ENCODE results near the gene MDGA2. TPM values are rescaled to one million over a fixed set of nuclear protein-coding genes. Genes with fewer than 3 reads are reported as not detected.

Gene MDGA2
- total RNA-seq, 1 experiment from 2014 or later, result not detected

DNA sequence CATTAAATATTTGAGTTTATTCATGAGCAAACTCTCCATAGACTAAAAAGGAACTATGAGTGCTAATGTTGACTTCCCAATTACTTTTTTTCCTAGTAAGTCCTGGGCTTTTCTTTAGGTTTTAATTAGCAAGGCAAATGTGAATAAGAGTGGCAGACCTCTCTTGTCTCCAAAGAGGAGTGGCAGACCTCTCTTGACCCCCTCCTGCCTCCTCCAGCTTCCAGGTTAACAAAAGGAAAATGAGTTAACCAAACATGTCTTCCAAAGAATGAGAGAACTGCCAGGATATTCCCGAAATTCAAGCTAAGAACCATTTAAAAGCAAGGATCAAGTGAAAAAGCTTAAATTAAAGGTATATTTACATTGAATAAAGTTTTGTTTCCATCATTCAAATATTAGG lies 253.2 kb downstream of the MDGA2 start:
- H3K27ac ChIP-seq, result no peak overlapping the region
- H3K4me3 ChIP-seq, result no peak overlapping the region

DNA sequence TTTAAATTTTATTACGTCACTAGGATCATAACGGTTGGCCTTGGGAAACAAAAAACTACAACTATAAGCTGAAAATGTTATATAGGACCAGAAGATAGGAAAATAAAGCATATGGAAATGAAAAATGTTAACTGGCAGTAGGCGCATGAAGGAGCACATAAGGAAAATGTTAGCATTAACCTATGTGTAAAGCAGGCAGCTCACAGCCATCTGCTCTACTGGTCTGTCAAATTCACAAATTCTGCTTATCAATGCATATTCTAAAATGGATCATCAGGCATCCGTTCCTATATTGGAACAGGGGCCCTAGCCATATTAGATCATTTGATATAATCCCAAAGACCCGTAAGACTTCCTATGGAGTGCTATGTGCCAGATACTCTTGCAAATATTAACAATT lies 263.9 kb downstream of the MDGA2 start:
- Histone ChIP-seq H3K27ac (no peak overlapping the region), H3K4me1 (replicated peaks) (no peaks in the 10 kb centered on the region), H3K9me3 (replicated peaks) (no peaks in the 10 kb centered on the region)

More for the DNA sequence above, 253.2 kb downstream of the MDGA2 start:
- Histone ChIP-seq H3K36me3 (no peaks in the 10 kb centered on the region), H3K4me1 (replicated peaks) (no peaks in the 10 kb centered on the region), H3K9me3 (replicated peaks) (no peaks in the 10 kb centered on the region), H3K27me3 (replicated peaks) (no peaks in the 10 kb centered on the region)
- no peak for DNase-seq (ENCODE audit: low read depth in 1 of 2, low spot score in 2 of 2)

GRCh38 chr14:47392326-47392725 lies 283.1 kb downstream of the MDGA2 start:
- no peaks in the 10 kb centered on the region for H3K36me3 ChIP-seq
- no peaks in the 10 kb centered on the region for H3K4me1 ChIP-seq (replicated peaks)
- no peak overlapping the region for H3K4me3 ChIP-seq
- DNase-seq (ENCODE audit: low read depth in 1 of 2, low spot score in 2 of 2), result no peak
- H3K27me3 ChIP-seq (replicated peaks), result no peaks in the 10 kb centered on the region
- no peak overlapping the region for H3K27ac ChIP-seq
- H3K9me3 ChIP-seq (replicated peaks), result no peaks in the 10 kb centered on the region; the same call in 1 of the 2 replicates

More for the DNA sequence above, 263.9 kb downstream of the MDGA2 start:
- Histone ChIP-seq H3K4me3 (no peak overlapping the region), H3K27me3 (replicated peaks) (no peaks in the 10 kb centered on the region), H3K36me3 (no peaks in the 10 kb centered on the region)
- DNase-seq (ENCODE audit: low read depth in 1 of 2, low spot score in 2 of 2), result no peak

DNA sequence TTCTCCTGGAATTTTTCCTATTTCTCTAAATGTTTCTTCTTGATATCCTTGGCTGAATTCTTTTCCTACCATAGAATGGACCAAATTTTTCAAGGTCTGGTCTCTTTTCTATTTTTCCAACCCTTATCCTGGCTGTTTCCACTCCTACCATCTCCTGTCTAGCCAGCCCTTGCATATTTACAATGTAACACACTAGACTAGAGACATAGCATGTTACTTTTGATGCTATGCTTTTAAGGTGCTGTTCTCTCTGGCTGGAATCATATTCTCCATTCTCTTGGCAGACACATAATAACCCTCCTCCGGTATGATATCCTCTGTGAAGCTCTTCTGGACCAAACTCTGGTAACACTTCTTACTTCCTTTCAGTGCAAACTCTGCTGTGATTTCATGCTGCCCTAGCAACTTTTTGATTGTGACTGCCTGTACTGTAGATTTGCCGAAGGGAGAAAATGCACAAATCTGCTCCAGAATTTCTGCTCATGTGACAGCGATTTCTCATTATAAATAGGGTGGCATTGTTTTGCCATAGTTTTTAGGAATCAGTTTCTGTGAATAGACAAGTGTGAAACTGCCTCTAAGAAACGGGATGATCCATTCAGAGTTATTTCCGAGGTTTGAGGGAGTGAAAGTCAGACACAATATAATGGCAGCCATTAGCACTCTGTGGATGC lies 284.4 kb downstream of the MDGA2 start:
- H3K27me3 ChIP-seq (replicated peaks), result no peaks in the 10 kb centered on the region
- DNase-seq (ENCODE audit: low read depth in 1 of 2, low spot score in 2 of 2), result no peak
- H3K36me3 ChIP-seq, result no peaks in the 10 kb centered on the region
- no peak overlapping the region for H3K27ac ChIP-seq
- H3K4me1 ChIP-seq (replicated peaks), result no peaks in the 10 kb centered on the region
- H3K4me3 ChIP-seq, result no peak overlapping the region
- no peaks in the 10 kb centered on the region; the same call in 1 of the 2 replicates for H3K9me3 ChIP-seq (replicated peaks)

- no peaks in the 10 kb centered on the region for H3K27me3 ChIP-seq (replicated peaks)
- H3K36me3 ChIP-seq, result no peaks in the 10 kb centered on the region
- no peak for DNase-seq (ENCODE audit: low read depth in 1 of 2, low spot score in 2 of 2)
- H3K4me1 ChIP-seq (replicated peaks), result no peaks in the 10 kb centered on the region
- no peak overlapping the region for H3K27ac ChIP-seq
- H3K4me3 ChIP-seq, result no peak overlapping the region
- no peaks in the 10 kb centered on the region; the same call in 1 of the 2 replicates for H3K9me3 ChIP-seq (replicated peaks)
These were observed 285.9 kb downstream of the MDGA2 start for GRCh38 chr14:47389535-47389934.

GRCh38 chr14:47366006-47366405 lies 309.4 kb downstream of the MDGA2 start:
- Histone ChIP-seq H3K27me3 (replicated peaks) (no peaks in the 10 kb centered on the region), H3K4me1 (replicated peaks) (no peaks in the 10 kb centered on the region), H3K27ac (no peak overlapping the region), H3K36me3 (no peaks in the 10 kb centered on the region), H3K9me3 (replicated peaks) (no peaks in the 10 kb centered on the region), H3K4me3 (no peak overlapping the region)
- DNase-seq (ENCODE audit: low read depth in 1 of 2, low spot score in 2 of 2), result no peak

DNA sequence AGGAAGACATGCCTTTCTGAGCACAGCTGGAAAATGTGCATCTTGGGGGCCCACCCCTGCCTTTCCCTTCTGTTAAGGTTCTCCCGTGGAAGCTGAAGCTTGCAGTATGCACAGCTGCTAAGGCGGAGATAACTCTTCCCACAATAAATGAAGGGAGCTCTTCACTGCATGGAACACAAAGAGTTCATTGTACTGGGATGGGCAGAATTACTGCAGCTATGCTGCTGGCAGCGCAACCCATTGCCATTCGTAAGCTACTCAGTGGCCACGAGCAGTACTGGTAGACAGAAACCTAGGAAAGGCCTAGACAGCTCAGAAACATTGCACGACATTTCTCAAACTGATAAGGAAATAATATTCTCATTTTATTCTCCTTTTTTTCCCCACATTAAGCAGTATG lies 310.2 kb downstream of the MDGA2 start:
- no peak for DNase-seq (ENCODE audit: low read depth in 1 of 2, low spot score in 2 of 2)
- Histone ChIP-seq H3K4me1 (replicated peaks) (no peaks in the 10 kb centered on the region), H3K4me3 (no peak overlapping the region), H3K36me3 (no peaks in the 10 kb centered on the region), H3K27me3 (replicated peaks) (no peaks in the 10 kb centered on the region), H3K9me3 (replicated peaks) (no peaks in the 10 kb centered on the region), H3K27ac (no peak overlapping the region)

GRCh38 chr14:47353186-47353585 lies 322.2 kb downstream of the MDGA2 start:
- no peaks in the 10 kb centered on the region for H3K36me3 ChIP-seq
- H3K27ac ChIP-seq, result no peak overlapping the region
- no peaks in the 10 kb centered on the region for H3K27me3 ChIP-seq (replicated peaks)
- no peaks in the 10 kb centered on the region; the same call in 1 of the 2 replicates for H3K9me3 ChIP-seq (replicated peaks)
- no peak for DNase-seq (ENCODE audit: low read depth in 1 of 2, low spot score in 2 of 2)
- no peaks in the 10 kb centered on the region for H3K4me1 ChIP-seq (replicated peaks)
- no peak overlapping the region for H3K4me3 ChIP-seq

GRCh38 chr14:47346849-47347248 lies 328.6 kb downstream of the MDGA2 start:
- no peak overlapping the region for H3K27ac ChIP-seq
- no peaks in the 10 kb centered on the region for H3K27me3 ChIP-seq (replicated peaks)
- no peaks in the 10 kb centered on the region for H3K9me3 ChIP-seq (replicated peaks)
- H3K4me1 ChIP-seq (replicated peaks), result no peaks in the 10 kb centered on the region
- H3K4me3 ChIP-seq, result no peak overlapping the region
- no peak for DNase-seq (ENCODE audit: low read depth in 1 of 2, low spot score in 2 of 2)
- no peaks in the 10 kb centered on the region for H3K36me3 ChIP-seq

GRCh38 chr14:47345016-47345415 lies 330.4 kb downstream of the MDGA2 start:
- no peaks in the 10 kb centered on the region for H3K36me3 ChIP-seq
- no peaks in the 10 kb centered on the region for H3K4me1 ChIP-seq (replicated peaks)
- no peak overlapping the region for H3K27ac ChIP-seq
- H3K9me3 ChIP-seq (replicated peaks), result no peaks in the 10 kb centered on the region
- no peak overlapping the region for H3K4me3 ChIP-seq
- H3K27me3 ChIP-seq (replicated peaks), result no peaks in the 10 kb centered on the region
- no peak for DNase-seq (ENCODE audit: low read depth in 1 of 2, low spot score in 2 of 2)

DNA sequence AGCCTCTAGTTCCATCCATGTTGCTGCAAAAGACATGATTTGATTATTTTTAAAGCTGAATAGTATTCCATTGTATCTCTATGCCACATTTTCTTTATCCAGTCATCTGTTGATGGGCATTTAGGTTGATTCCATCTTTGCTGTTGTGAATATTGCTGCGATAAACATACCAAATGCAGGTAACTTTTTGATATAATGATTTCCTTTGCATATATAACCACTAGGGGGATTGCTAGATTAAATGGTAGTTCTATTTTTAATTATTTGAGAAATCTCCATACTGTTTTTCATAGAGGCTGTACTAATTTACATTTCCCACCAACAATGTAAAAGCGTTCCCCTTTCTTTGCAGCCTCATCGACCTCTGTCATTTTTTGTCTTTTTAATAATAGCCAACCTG lies 342.5 kb downstream of the MDGA2 start:
- Histone ChIP-seq H3K27ac (no peak overlapping the region), H3K36me3 (no peaks in the 10 kb centered on the region), H3K4me3 (no peak overlapping the region), H3K4me1 (replicated peaks) (no peaks in the 10 kb centered on the region), H3K27me3 (replicated peaks) (no peaks in the 10 kb centered on the region), H3K9me3 (replicated peaks) (no peaks in the 10 kb centered on the region)
- no peak for DNase-seq (ENCODE audit: low read depth in 1 of 2, low spot score in 2 of 2)

- Histone ChIP-seq H3K4me3 (no peak overlapping the region), H3K27me3 (replicated peaks) (no peaks in the 10 kb centered on the region), H3K27ac (no peak overlapping the region), H3K4me1 (replicated peaks) (no peaks in the 10 kb centered on the region), H3K9me3 (replicated peaks) (no peaks in the 10 kb centered on the region), H3K36me3 (no peaks in the 10 kb centered on the region)
- no peak for DNase-seq (ENCODE audit: low read depth in 1 of 2, low spot score in 2 of 2)
These were observed 343.3 kb downstream of the MDGA2 start for GRCh38 chr14:47332106-47332505.

DNA sequence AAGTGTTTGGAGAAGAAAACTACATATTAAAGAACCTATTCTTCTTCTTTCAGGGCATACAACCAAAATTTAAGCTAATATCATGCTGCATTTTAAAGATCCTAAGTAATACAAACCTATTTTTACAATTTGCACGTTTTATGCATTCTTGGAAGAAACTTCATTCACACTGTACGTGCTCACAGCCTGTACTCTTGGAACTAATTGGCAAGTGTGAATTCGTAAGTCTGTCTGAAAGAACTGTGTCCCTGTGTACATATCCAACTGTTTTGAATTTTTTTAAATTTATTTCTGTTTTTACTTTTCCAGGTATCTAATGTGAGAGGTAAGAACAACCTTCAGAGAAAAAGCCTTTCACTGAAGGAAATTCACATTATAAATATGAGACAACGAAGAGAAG lies 347.0 kb downstream of the MDGA2 start:
- Histone ChIP-seq H3K27me3 (replicated peaks) (no peaks in the 10 kb centered on the region), H3K9me3 (replicated peaks) (no peaks in the 10 kb centered on the region), H3K36me3 (no peaks in the 10 kb centered on the region), H3K27ac (no peak overlapping the region), H3K4me1 (replicated peaks) (no peaks in the 10 kb centered on the region), H3K4me3 (no peak overlapping the region)
- no peak for DNase-seq (ENCODE audit: low read depth in 1 of 2, low spot score in 2 of 2)

GRCh38 chr14:47327336-47327735 lies 348.1 kb downstream of the MDGA2 start:
- H3K4me3 ChIP-seq, result no peak overlapping the region
- no peak overlapping the region for H3K27ac ChIP-seq
- no peak for DNase-seq (ENCODE audit: low read depth in 1 of 2, low spot score in 2 of 2)
- no peaks in the 10 kb centered on the region for H3K4me1 ChIP-seq (replicated peaks)
- H3K36me3 ChIP-seq, result no peaks in the 10 kb centered on the region
- no peaks in the 10 kb centered on the region for H3K9me3 ChIP-seq (replicated peaks)
- H3K27me3 ChIP-seq (replicated peaks), result no peaks in the 10 kb centered on the region

GRCh38 chr14:47322751-47323150 lies 352.7 kb downstream of the MDGA2 start:
- Histone ChIP-seq H3K27me3 (replicated peaks) (no peaks in the 10 kb centered on the region), H3K4me3 (no peak overlapping the region), H3K4me1 (replicated peaks) (no peaks in the 10 kb centered on the region), H3K36me3 (no peaks in the 10 kb centered on the region), H3K9me3 (replicated peaks) (no peaks in the 10 kb centered on the region), H3K27ac (no peak overlapping the region)
- no peak for DNase-seq (ENCODE audit: low read depth in 1 of 2, low spot score in 2 of 2)

All from SJSA1 (cell line).